SKM-1 treated with dmso at 0.1 percent for 144 hours (cell line): ENCODE measurements around the gene RAPGEF5.
"Not testable (repeated sequence)": the region's sequence is repeated elsewhere in the genome, so short reads cannot be mapped to it uniquely, and the experiment has no call there.

Source experiments
- DNase-seq: peaks from one replicate; lab custom pipeline; 2025; ENCODE audit not compliant: unreplicated experiment; lab: John Stamatoyannopoulos, UW

RAPGEF5 gene

DNA sequence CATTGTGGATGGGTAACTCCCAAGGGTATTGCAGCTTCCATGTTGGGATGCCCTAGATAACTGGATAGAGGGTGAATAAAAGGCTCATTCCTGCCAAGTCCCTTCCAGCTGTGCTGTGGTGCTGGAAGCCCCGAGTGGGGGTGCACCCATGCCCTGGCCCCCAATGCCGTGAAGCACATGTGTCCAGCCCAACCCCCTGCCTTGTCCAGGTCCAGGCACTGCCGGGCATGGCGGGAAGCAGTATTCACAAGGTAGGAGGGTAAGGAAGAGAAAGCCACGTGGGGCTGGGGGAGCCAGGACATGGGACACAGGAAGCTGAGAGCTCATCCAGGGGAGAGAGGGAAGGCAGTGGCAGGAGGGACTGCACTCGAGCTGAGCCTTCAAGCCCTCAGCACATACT, 263.0 kb downstream of the RAPGEF5 start:
- DNase-seq = no peak

DNA sequence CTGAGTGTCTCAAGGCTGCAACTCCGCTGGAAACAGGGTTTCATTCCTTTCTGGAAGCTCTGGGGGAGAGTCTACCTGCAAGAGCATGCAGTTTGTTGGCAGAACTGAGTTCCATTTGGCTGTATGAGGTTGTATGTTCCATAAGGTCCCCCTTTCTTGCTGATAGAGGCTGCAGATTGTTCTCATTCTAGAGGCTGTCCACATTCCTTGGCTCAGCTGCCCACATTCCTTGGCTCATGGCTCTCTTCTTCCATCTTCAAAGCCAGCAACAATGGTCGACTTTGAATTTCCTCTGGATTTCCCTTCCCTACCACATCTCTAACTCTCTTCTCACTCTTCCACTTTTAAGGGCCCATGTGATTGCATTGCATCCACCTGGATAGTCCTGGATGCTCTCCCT, 264.0 kb downstream of the RAPGEF5 start:
- DNase-seq = no peak

DNA sequence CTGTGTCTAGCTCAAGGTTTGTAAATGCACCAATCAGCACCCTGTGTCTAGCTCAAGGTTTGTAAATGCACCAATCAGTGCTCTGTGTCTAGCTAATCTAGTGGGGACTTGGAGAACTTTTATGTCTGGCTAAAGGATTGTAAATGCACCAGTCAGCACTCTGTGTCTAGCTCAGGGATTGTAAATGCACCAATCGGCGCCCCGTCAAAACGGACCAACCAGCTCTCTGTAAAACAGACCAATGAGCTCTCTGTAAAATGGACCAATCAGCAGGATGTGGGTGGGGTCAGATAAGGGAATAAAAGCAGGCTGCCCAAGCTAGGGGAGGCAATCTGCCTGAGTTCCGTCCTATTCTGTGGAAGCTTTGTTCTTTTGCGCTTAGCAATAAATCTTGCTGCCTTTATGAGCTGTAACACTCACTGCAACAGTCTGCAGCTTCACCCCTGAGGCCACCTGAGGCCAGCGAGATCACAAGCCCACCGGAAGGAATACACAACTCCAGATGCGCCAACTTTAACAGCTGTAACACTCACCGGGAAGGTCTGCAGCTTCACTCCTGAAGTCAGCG, 265.9 kb downstream of the RAPGEF5 start:
- DNase-seq = not testable (repeated sequence)

DNA sequence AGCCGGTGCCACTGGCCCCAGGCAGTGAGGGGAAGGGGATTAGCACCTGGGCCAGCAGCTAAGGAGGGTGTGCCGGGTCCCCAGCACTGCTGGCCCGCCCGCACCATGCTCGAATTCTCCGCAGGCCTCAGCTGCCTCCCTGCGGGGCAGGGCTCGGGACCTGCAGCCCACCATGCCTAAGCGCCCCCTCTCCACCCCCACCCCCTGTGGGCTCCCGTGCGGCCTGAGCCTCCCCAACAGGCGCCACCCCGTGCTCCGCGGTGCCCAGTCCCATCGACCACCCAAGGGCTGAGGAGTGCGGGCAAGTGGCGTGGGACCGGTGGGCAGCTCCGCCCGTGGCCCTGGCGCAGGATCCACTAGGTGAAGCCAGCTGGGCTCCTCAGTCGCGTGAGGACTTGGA, 266.4 kb downstream of the RAPGEF5 start:
- no peak for DNase-seq

DNA sequence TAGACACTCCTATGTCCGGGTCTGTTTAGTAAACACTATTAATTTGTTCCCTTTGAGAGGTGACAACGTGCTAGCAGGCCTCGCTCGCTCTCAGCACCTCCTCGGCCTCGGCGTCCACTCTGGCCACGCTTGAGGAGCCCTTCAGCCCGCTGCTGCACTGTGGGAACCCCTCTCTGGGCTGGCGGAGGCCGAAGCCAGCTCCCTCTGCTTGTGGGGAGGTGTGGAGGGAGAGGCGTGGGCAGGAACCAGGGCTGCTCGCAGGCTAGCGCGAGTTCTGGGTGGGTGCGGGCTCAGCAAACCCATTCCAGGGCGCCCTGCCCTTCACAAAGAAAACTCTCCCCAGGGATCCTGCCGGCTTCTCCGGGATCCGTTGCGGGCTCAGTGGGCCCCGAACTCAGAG, 266.8 kb downstream of the RAPGEF5 start:
- no peak for DNase-seq

DNA sequence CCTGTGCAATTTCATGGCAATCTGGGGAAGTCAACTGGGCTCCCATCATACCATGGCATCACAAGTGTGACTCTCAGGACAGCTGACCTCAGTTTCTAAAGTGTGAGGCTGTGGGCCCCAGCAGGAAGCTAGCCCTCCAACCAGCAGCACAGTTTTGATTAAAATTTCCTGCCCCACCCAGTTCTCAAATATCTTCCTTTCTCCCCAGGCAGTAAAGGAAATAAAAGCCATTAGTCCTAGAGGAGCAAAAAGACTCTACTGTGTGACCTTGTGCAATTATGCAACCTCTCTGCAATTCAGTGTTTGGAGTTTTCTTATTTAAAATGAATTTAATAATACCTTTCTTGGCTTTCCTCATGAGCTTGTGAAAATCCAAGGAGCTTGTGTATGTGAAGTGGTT, 268.1 kb downstream of the RAPGEF5 start:
- no peak for DNase-seq

DNA sequence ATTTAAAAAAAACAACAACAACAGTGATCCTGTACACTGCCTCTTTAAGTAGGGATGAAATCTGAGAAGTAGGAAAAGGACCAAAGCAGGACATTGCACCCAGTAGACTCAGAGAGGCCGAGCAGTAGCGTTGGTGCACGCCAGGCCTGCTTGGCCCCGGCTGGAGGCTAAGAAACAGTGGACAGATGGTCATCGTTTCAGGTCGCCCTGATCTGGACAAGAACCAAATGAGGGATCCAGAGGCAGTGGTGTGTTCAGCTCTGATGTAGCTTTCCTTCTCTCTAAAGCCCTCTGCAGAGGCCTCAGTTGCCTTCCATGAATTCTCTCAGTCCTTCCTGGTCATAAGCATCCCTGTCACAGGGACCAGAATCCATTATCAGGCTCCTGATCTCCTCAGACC, 269.1 kb downstream of the RAPGEF5 start:
- no peak for DNase-seq

DNA sequence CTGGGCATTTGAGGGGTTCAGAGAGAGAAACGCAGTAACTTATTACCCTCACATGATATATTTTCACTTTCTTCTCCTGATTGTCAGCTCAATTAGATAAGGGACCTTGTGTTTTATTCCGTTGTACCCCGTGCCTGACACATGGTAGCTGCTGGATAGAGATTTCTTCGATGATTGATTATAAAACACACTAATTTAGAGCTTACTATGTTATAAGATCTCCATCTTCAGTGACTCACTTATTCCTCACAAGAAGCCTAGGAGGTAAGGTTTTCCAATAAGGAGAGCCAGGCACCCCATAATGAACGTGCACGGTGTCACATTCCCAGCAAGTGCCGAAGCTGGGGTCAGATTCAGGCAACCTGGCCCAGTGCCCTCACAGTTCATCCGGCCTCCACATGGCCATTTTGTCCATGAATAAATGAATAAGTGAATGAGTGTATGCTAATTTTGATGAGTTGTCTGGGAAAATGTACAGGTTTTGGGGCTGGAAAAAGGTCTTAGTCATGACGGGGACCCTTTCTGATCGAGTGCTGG, 273.2 kb downstream of the RAPGEF5 start:
- DNase-seq = no peak

DNA sequence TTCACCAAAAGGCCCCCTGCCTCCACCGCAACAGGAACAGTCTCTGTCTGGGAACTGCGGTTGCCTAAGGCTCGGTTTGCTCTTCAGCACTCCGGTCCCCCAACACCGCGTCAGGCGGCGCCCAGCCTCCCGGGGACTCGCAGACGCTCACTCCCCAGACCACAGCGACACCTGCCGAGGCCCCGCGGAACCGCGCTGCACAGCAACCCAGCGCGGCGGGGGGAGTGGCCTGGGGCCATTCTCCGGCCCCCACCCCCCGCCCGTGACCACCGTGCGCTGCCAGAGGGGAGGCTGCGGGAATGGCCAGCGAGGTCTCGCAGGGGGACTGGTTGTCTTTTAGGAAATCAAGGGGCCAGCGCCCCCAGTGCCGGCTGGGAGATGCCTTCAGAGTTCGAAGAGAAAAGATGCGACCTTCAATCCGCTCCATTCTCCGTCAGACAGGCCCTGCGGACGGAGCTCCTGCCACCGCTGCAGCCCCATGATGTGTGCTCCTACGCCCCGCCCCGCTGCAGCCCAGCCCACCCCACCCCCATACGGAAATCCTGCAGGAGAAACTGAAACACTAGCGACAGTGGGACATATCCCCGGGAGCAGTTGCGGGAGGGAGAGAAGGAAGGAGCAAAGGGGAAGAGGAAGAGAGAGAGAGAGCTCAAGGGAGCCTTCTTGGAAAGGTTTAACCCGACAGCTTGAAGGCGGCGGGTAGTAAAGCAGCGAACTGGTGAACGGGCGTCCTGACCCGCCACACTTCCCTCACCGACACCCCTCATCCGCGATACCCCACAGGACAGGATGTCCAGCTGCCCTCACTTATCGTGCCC, 273.9 kb downstream of the RAPGEF5 start:
- DNase-seq = peak; percentile 76

DNA sequence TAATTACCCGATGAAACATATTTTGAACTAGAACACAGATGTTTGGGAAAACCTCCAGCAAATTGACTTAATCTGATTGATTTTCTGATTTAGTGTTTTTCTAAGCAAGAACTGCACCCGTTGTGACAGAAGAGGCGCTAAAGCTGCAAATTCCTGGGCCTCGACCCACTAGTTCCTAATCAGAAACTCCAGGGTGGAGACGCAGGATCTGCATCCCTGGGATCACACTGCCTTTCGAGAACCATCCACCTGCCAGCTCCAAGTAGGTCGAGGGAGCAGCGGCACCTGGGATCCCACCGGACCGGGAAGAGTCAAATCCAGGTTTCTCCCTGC, 274.4 kb downstream of the RAPGEF5 start:
- no peak for DNase-seq

DNA sequence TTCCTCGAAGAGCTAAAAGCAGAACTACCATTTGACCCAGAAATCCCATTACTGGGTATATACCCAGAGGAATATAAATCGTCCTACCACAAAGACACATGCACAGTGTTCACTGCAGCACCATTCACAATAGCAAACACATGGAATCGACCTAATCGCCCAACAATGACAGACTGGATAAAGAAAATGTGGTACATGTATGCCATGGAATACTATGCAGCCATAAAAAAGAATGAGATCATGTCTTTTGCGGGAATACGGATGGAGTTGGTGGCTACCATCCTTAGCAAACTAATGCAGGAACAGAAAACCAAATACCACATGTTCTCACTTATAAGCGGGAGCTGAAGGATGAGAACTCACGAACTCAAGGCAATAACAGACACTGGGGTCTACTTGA, 276.7 kb downstream of the RAPGEF5 start:
- DNase-seq = not testable (repeated sequence)

DNA sequence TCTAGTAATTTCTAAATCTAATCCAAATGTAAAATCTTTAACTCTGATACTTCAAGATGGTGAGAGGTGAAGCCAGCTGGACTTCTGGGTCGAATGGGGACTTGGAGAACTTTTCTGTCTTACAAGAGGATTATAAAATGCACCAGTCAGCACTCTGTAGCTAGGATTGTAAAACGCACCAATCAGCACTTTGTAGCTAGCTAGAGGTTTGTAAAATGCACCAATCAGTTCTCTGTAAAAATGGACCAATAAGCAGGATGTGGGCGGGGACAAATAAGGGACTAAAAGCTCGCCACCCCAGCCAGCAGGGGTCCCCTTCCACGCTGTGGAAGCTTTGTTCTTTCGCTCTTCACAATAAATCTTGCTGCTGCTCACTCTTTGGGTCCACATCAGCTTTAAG, 278.1 kb downstream of the RAPGEF5 start:
- not testable (repeated sequence) for DNase-seq

DNA sequence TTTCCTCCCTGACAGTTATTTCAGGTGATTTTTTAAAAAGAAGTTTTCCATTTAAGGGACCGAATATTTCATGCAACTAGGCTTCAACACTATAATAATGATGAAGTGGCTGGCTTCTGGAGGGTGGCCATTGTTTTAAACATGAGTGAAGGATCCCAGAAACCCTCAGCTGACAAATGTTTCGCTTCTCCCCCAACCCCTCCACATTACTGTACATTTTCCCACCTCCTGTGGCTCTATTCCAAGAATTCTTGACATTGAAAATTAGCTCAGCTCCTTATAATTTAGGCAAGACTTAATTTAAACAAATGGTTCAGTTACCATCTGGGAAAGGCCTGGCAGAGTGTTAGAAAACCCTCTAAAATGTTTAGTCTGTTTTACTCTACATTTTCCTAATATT, 281.4 kb downstream of the RAPGEF5 start:
- no peak for DNase-seq

DNA sequence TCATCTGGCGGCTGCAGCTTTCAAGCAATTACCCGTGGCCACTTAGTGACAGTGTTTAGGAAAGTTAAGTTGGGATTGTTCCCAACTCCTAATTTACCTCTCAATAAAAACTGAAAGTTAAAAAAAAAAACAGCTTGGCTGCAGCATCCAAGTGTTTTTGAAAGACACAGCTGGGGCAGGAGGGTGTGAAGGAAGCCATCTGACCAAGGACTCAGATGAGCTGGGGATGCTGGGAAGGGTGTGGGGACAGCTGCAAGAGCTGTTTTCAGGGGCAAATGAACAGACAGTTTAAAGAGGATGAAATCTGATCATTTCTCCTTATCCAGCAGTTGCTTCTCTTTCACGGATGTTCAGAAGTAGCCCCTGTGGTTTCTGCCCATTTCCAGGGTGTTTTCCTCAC, 282.1 kb downstream of the RAPGEF5 start:
- no peak for DNase-seq
